NT2/D1 (cell line): ENCODE data around the gene RASD2.

Source experiments
- SUZ12 ChIP-seq: IDR thresholded peaks from 2 replicates; pipeline ENCODE4 v1.6.1; 2011; ENCODE audit not compliant: insufficient read length, insufficient read depth; ENCODE audit errors: extremely low read depth
- YY1 ChIP-seq: IDR thresholded peaks from 2 replicates; pipeline ENCODE4 v1.6.1; 2011; ENCODE audit not compliant: insufficient read length, insufficient read depth
- ZNF274 ChIP-seq: IDR thresholded peaks from 2 replicates; pipeline ENCODE4 v1.6.1; 2011; ENCODE audit warnings: mild to moderate bottlenecking, low read depth, low read length

DNA sequence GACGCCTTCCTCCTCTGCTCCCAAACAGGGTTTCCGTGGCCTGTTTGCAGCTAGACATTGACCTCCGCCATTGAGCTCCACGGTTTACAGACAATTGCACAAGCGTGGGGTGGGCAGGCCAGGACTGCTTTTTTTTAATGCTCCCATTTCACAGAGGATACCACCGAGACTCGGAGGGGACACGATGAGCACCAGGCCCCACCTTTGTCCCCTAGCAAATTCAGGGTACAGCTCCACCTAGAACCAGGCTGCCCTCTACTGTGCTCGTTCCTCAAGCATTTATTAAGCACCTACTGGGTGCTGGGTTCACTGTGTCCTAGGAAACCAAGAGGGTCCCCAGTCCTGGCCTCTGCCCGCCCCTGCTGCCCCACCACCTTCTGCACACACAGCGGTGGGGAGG is 12.2 kb downstream of the RASD2 start:
- TF ChIP-seq ZNF274 = no peak
- TF ChIP-seq YY1 = no peak
- no peak for TF ChIP-seq SUZ12
